GM18907 (cell line): ENCODE measurements around the gene HMCN2.
"Not testable (repeated sequence)": the region's sequence is repeated elsewhere in the genome, so short reads cannot be mapped to it uniquely, and the experiment has no call there.

ENCODE experiments used
- ATAC-seq: cut with Tn5 transposase; IDR thresholded peaks from one replicate; pipeline ENCODE4 v1.9.1; 2021; ENCODE audit warnings: mild to moderate bottlenecking, moderate library complexity; ENCODE audit not compliant: unreplicated experiment

HMCN2 gene

GRCh38 chr9:130239741-130240241, 25.8 kb upstream of the HMCN2 start:
- peak; percentile 48 for ATAC-seq

- peak; percentile 48 for ATAC-seq
Measured at GRCh38 chr9:130240410-130241197, 25.0 kb upstream of the HMCN2 start.

GRCh38 chr9:130241198-130241535, 24.4 kb upstream of the HMCN2 start:
- ATAC-seq: no peak

GRCh38 chr9:130242270-130243014, 23.1 kb upstream of the HMCN2 start:
- ATAC-seq: peak; percentile 4

- peak; percentile 62 for ATAC-seq
Measured at GRCh38 chr9:130243015-130243881, 22.3 kb upstream of the HMCN2 start.

GRCh38 chr9:130243882-130244170, 21.7 kb upstream of the HMCN2 start:
- no peak for ATAC-seq

GRCh38 chr9:130244548-130245165, 20.9 kb upstream of the HMCN2 start:
- no peak for ATAC-seq

- no peak for ATAC-seq
Measured at GRCh38 chr9:130245474-130245873, 20.1 kb upstream of the HMCN2 start.

- ATAC-seq: no peak
Measured at GRCh38 chr9:130246126-130246525, 19.4 kb upstream of the HMCN2 start.

- no peak for ATAC-seq
Measured at GRCh38 chr9:130254747-130255630, 10.6 kb upstream of the HMCN2 start.

GRCh38 chr9:130255631-130256134, 9.9 kb upstream of the HMCN2 start:
- ATAC-seq: no peak

- ATAC-seq: no peak
Measured at GRCh38 chr9:130256644-130257043, 8.9 kb upstream of the HMCN2 start.

GRCh38 chr9:130258137-130258536, 7.4 kb upstream of the HMCN2 start:
- ATAC-seq: not testable (repeated sequence)

- ATAC-seq: no peak
Measured at GRCh38 chr9:130259044-130259443, 6.5 kb upstream of the HMCN2 start.

- ATAC-seq: no peak
Measured at GRCh38 chr9:130260816-130261765, 4.5 kb upstream of the HMCN2 start.

GRCh38 chr9:130262061-130262745, 3.4 kb upstream of the HMCN2 start:
- no peak for ATAC-seq

- ATAC-seq: no peak
Measured at GRCh38 chr9:130262771-130263170, 2.8 kb upstream of the HMCN2 start.
